Measurements from ENCODE around the gene OR8D1.

Gene OR8D1

DNA sequence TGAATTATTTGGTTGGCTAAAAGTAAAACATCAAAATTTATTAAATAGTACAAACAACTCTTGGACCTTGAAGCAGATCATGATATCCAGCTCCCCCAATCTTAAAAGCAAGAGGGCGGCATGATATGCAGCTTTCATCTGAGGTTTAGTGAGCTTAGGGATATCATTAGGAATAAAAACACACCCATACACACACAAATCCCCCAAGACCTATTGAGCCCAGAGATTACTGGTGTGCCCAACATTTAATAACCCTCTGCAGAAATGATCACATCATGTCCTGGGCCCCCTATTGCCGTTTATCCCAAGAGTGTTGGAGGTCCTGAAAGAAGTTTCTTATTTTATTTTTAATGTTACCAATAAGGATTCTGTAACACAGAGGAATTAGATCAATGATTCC, at the start of gene OR8D1:
Gene OR8D1, minus strand, starts transcription at position 101 of the 400 bp plus-strand sequence. CDS start 3,183 bp downstream, outside the sequence.
- no peak for DNase-seq (ENCODE audit: low read depth)

DNA sequence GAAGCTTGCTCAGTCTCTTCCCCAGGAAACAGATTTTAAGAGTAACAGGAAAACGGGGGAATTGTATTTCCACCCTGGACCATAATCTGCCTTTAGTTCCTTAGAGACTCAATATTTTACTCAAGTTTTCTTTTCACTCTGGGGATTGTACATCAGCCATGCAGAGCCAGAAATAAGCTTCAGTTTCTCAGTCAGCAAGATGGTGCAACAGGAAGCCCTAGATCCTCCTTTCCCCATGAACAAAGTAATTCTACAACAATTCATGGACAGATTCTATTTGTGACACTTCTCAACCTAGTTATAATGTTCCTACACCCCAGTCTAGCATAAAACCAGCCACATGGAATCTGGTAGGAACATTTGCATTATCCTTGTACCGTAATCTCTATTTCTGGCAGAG, 45.8 kb upstream of the OR8D1 start:
- DNase-seq (ENCODE audit: low read depth): no peak

DNA sequence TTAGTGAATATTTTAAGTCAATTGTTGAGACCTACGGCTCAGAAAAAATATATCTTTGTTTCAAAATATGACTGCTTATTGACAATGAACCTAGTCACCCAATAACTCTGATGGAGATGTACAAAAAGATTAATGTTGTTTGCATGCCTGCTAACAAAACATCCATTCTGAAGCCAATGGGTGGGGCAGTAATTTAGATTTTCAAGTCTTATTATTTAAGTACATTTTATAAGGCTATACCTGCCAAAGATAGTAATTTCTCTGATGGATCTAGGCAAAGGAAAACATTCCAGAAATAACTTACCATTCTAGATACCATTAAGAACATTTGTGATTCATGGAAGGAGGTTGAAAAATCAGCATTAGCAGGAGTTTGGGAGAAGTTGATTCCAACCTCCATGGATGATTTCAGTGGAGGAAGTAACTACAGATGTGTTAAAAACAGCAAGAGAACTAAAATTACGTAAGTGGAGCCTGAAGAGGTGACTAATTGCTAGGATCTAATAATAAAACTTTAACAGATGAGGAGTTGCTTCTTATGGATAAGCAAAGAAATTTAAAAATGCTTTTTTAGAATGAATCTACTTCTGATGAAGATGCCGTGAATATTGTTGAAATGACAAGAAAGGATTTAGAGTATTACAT, 32.7 kb upstream of the OR8D1 start:
- DNase-seq (ENCODE audit: low read depth): no peak

GRCh38 chr11:124344346-124344745, 30.6 kb upstream of the OR8D1 start:
- DNase-seq (ENCODE audit: low read depth): no peak

GRCh38 chr11:124340142-124340447, 26.3 kb upstream of the OR8D1 start:
- no peak for DNase-seq (ENCODE audit: low read depth)

DNA sequence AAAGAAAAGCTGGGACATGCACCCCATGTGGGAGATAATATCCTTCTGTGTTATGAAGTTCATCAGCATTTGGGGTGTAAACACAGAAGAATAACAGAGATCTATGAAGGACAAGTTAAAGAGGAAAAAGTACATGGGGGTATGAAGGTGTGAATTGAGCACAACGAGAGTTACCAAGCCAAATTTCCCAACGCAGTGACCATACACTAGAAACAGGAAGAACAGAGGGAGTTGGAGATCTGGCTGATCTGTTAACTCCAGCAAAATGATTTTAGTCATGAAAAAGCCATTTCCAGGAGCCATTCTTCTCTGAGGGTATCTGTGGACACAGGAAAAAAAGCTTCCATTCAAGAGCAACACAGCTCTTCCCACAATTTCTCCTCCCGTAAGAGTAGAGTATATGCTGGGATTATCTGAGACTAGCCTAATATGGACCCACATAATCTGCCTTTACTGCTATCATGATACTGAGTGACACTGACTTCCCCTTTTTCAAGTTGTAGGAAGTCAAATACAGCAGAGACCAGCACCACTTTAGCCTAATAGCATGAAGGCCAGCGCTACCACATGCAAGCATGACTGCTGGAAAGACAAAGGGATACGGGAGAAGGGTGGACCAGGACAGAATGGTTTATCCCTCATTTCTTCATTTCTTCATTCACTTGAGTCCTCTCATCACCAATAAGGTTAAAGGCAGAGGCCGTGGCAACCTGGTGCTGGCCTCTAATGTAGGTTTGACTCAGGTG, 25.8 kb upstream of the OR8D1 start:
- DNase-seq (ENCODE audit: low read depth): no peak

DNA sequence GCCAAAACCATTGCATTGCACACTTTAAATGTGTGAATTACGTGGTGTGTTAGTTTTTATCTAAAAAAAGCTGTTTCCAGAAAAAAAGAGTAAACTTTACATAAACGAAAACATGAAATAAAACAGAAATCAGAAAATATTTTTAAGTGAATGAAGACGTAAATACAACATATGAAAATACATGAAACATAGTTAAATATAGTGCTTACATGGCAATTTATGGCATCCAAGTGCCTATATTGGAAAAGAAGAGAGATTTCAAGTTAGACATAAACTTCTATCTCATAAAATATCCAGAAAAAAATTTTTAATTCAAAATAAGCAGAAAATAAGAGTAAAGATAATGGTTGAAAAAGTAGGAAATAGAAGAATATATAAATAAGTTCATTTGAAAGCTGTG, 18.1 kb upstream of the OR8D1 start:
- DNase-seq (ENCODE audit: low read depth): no peak

DNA sequence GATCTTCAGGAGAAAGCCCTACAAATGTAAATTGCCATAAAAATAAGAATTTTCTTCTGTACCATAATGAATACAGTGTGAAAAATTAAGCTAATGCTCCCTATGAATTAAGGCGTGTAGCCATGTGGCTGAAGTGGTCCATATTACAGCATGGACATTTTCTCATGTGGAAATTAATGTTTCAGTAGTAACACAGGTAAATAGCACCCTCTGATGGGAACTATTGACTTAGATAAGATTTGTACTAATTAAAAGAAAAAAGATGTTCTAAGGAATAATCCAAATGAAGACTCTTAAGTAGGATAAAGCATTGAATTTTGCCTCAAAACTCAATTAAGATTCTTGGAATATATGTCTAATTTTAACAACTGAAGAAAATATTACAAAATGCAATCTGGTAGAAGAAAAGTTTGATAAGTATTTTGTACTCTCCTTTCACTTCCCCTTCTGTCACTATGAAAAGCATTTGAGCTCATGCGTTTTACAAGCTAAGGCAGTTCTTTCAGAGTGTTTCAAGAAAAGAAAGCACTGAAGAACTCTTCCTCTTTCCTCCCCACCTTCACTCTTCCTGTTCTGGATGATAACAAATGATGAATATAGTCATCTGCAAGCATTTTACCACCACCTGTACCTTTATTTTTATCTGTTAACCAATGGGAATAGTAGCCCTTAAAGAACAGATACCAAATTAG, 16.2 kb upstream of the OR8D1 start:
- DNase-seq (ENCODE audit: low read depth): no peak

GRCh38 chr11:124327775-124328174, 14.0 kb upstream of the OR8D1 start:
- DNase-seq (ENCODE audit: low read depth): no peak

- no peak for DNase-seq (ENCODE audit: low read depth)
Observed at GRCh38 chr11:124322356-124322755, 8.6 kb upstream of the OR8D1 start.

GRCh38 chr11:124320097-124320496, 6.3 kb upstream of the OR8D1 start, which contains the start of gene OR8D2:
Gene OR8D2 (minus strand): TSS chr11:124320197. CDS start chr11:124320197, 0 bp downstream.
- no peak for DNase-seq (ENCODE audit: low read depth)

DNA sequence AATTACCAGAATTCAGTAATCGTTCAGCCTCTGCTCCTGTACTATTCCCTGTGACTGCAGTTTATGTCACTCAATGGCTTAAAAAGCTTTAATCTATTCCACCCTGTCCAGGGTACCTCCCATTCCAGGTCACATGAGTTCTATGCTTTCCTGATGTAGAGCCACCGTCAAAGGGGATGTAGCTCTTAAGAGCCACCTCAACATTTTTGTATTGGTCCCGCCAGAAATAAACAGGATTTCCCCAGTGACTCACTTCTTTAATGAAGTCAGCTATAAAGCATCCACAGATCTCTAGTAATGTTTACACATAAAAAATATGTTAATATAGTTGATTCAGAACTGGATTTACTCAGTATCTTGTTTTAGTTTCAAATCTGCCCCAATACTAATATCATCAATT, 1.3 kb upstream of the OR8D1 start:
- no peak for DNase-seq (ENCODE audit: low read depth)

DNA sequence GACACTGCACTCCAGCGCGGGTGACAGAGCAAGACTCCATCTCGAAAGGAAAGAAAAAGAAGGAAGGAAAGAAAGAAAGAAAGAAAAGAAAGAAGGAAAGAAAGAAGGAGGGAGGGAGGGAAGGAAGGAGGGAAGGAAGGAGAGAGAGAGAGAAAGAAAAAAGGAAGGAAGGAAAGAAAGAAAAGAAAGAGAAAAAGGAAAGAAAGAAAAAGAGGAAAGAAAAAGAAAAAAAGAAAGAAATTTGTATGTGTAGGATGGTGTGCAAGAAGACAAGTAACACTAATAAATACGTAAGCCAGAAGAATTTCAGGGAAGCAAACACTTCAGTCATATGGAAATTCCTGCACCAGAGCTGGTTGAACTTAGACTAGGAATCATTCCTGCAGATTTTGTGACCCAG, 618 bp downstream of the OR8D1 start:
- DNase-seq (ENCODE audit: low read depth): no peak

DNA sequence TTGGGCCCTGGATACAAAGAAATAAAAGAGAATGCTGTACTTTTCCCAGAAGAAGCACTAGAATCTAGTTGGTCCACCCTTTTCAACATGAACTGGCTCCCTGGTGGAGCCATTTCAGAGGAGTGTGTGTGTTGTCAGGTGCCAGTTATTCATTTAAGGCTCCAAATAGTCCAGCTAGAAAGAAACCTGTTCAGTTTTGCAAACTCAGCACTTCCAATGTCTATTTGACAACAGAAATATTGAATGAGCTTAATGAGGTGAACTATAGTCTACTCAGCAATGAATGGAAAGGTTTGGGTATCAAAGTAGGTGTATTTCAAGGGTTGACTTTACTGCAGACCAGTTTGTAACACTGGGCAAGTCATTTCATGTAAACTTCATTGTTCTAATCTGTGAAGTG, 2.1 kb downstream of the OR8D1 start:
- no peak for DNase-seq (ENCODE audit: low read depth)

GRCh38 chr11:124311269-124311668, 2.5 kb downstream of the OR8D1 start:
- DNase-seq (ENCODE audit: low read depth): no peak

GRCh38 chr11:124310721-124311120, 3.0 kb downstream of the OR8D1 start:
- DNase-seq (ENCODE audit: low read depth): no peak

DNA sequence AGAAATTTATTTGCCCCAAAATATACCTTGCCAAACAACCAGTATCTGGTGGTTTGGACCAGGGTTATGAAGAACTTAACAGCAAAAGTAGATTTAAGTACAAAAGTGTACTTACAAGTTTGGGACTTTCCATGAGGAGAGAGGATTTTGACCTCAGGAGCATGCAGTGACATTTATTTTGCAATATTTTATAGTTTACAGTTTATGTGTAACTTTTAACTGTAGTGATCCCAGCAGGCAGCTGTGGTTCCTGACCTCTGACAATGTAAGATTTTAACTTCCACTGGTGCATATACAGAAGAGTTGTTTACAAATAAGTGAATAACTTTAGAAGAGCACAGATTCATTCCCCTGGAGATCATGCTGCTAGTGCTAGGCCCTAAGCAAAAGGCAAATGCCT, 6.7 kb downstream of the OR8D1 start:
- DNase-seq (ENCODE audit: low read depth): no peak

DNA sequence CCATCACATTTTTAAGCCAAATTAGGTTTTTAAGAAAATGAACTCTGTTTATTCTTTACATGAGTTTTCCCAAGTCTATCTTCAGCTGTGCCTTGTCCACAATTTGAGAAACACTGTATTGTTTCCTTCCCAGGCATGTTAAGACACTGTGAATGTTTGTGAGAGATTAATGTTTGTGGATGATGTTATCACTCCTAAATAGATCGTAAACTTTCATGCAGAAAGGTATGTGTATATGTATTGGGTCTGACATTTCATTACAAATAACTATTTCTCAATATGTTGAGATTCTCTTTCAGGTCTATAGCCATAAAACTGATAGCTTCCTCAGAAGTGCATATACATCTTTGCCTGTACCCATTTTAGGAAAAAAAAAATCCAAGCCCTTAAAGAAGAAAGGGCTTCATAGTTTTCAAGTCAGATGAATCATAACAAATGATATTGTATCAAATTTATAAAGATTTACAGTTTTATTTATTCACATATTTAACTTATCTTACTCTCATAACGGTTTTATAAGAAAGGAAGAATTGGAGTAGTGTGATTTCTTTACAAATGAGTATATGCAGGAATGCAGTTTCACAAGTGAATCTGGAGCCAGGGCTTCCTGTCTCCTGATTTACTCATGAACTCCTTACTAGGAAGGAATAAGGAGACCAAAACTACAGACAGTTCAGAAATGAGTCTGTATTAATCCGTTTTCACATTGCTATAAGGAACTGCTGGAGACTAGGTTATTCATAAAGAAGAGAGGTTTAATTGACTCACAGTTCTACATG, 11.2 kb downstream of the OR8D1 start:
- DNase-seq (ENCODE audit: low read depth): no peak

GRCh38 chr11:124301548-124301947, 12.2 kb downstream of the OR8D1 start:
- DNase-seq (ENCODE audit: low read depth): no peak

DNA sequence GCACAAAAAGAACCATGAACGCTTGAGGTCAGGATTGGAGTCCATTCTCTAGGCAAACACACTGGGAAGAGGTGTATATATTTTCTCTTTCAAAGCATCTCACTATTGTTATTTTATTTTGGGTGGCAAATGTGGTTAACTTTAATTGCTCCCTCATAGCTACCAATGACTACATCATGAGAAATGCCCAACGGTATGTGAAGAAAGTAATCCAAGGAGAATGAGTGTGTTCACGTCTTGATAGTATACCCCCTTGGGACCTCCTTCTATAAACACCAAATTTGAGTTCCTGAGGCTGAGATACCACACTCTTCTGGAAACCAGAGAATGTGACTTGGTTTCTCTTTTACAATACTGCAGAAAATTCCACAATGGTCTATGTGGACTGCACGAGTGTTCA, 15.8 kb downstream of the OR8D1 start:
- no peak for DNase-seq (ENCODE audit: low read depth)

- DNase-seq (ENCODE audit: low read depth): no peak
Observed at GRCh38 chr11:124296016-124296415, 17.7 kb downstream of the OR8D1 start.

- no peak for DNase-seq (ENCODE audit: low read depth)
Observed at GRCh38 chr11:124294687-124295086, 19.1 kb downstream of the OR8D1 start.
